ENCODE results near the gene FEN1. TPM values are rescaled to one million over a fixed set of nuclear protein-coding genes. Genes with fewer than 3 reads are reported as not detected.

Gene FEN1
- polyA plus RNA-seq, 1 of the 3 experiments (the other 2 are of a cell fraction) = 35.9 TPM

- H3K4me2 ChIP-seq = peak overlapping the region; percentile 17; the same call in 1 of the 2 replicates
- peak overlapping the region; percentile 26 for H2AFZ ChIP-seq (ENCODE audit: low read depth)
- H3K9ac ChIP-seq = peak overlapping the region; percentile 11; the same call in 1 of the 2 replicates
- TF ChIP-seq ELF1 (IDR thresholded peaks at IDR 0.05) = no peak
- TF ChIP-seq REST (IDR thresholded peaks at IDR 0.05; ENCODE audit: low read depth, low read length) = no peak
- peak; percentile 80 for TF ChIP-seq SMC3 (IDR thresholded peaks at IDR 0.05; ENCODE audit: low read depth, low read length)
- peak; percentile 91 for TF ChIP-seq CTCF (IDR thresholded peaks at IDR 0.05)
- peak; percentile 69; the same call in 1 of the 2 replicates for TF ChIP-seq YY1 (IDR thresholded peaks at IDR 0.05; ENCODE audit: low read depth)
- peak; percentile 21 for TF ChIP-seq CHD2 (IDR thresholded peaks at IDR 0.05; ENCODE audit: low read length, partially characterized antibody)
- no peak for TF ChIP-seq MXI1 (IDR thresholded peaks at IDR 0.05; ENCODE audit: low read depth, low read length)
- TF ChIP-seq FOXJ3 (CRISPR knock-in tag; IDR thresholded peaks at IDR 0.05) = no peak
- TF ChIP-seq RAD21 (IDR thresholded peaks at IDR 0.05; ENCODE audit: low read length) = peak; percentile 88
- CTCF ChIA-PET = interaction anchor here (0.7 to 11.0 kb wide), 50 partner anchors 9 to 541 kb away, joined by 3 to 149 read pairs (median 6); partner anchors contain the start of genes BEST1, FADS1, FADS2 and FADS3
- no peaks in the 10 kb centered on the region; the same call in 1 of the 2 replicates for H4K20me1 ChIP-seq (ENCODE audit: insufficient read depth)
- H3K9me3 ChIP-seq = no peaks in the 10 kb centered on the region
- H3F3A ChIP-seq (replicated peaks; ENCODE audit: insufficient read depth) = peaks cover 17% of the 10 kb centered on the region
- H3K36me3 ChIP-seq (replicated peaks in 1 of 2; ENCODE audit: control insufficient read depth in 1 of 2, insufficient read depth in 2 of 2, low read length in 1 of 2) = peaks cover 16 to 27% of the 10 kb centered on the region in 2 experiments
- H3K27me3 ChIP-seq (ENCODE audit: insufficient read depth) = no peaks in the 10 kb centered on the region
- POLR2A ChIA-PET = interaction anchor here (0.6 to 4.4 kb wide), 9 partner anchors 9 to 311 kb away, joined by 3 to 37 read pairs (median 3); partner anchors contain the start of gene FADS1
- peak overlapping the region in 1 of 2 experiments; percentile 41; a peak in 2 of 4 replicates for H3K27ac ChIP-seq (ENCODE audit: low read depth in 2 of 2, low read length in 1 of 2)
- peaks cover 0 to 13% of the 10 kb centered on the region in 2 experiments; a peak in 2 of 4 replicates for H3K4me1 ChIP-seq (ENCODE audit: control insufficient read depth in 1 of 2, insufficient read depth in 2 of 2, low read depth in 1 of 2, low read length in 1 of 2)
- no peak overlapping the region; a peak in 1 of 4 replicates for H3K4me3 ChIP-seq (ENCODE audit: low read depth in 2 of 2, low read length in 1 of 2)
- H3K9me2 ChIP-seq = no peaks in the 10 kb centered on the region
- H3K79me2 ChIP-seq (ENCODE audit: insufficient read depth) = peaks cover 71% of the 10 kb centered on the region
- DNase-seq = peak; percentile 71
- WGBS (ENCODE audit: low lambda C conversion rate) = 63% methylated on average over 3 of the region's 3 CpGs
Measured at GRCh38 chr11:61797263-61797944, 4.7 kb downstream of the FEN1 start.
